ENCODE results near the gene NPAS3. TPM values are rescaled to one million over a fixed set of nuclear protein-coding genes. Genes with fewer than 3 reads are reported as not detected.

The NPAS3 gene
- total RNA-seq, 1 experiment from 2014 or later = not detected

DNA sequence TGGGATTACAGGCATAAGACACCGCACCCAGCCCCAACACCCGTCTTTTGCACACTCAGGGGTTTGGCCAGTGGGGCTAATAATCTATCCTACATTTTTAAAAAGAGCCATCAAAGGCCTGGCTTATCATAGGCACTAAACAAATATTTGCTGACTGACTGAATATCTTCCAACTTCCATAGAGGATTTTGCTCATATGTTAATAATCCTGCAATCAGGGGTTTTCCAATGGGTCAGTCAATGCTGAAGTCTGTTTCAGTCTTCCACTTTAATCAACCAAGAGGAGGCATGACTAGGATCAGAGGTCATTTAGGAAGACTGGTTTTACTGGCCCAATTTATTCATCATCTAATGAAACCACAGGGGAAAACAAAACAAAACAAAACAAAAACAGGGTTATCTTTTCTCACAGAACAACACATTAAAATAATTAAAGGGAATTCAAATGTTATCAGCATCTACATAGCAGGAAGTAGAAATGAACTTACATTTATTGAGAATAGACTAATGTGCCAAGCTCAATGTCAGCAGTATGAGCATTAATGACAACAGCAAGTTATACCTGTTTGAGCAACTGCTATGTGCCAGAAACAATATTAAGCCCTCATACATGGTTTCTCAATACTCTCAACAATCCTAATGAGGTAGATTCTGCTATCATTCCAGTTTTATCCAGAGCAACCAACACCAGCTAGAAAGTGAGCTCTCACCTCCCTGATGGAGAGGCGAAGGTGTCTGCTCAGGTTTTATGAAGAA, 640.0 kb downstream of the NPAS3 start (continued):
- TF ChIP-seq RAD21 (IDR thresholded peaks at IDR 0.05; ENCODE audit: low read depth) = no peak

- ChIA-PET CTCF (interaction anchor here (0.7 kb wide), 1 partner anchor 724 kb away, joined by 6 read pairs; no protein-coding TSS in a partner anchor), POLR2A (no interaction called here), RAD21 (ENCODE audit: low non-redundant PET in 1 of 2, low total read pairs in 2 of 2, uncharacterized antibody in 2 of 2, unreplicated experiment in 2 of 2) (no interaction called here)
- H2AFZ ChIP-seq (ENCODE audit: low read depth, low read length, poor library complexity, severe bottlenecking) = no peak overlapping the region
- H3K36me3 ChIP-seq (ENCODE audit: control insufficient read depth in 1 of 2, insufficient read depth in 2 of 2, low read length in 2 of 2) = no peaks in the 10 kb centered on the region
- no peaks in the 10 kb centered on the region for H3K9me3 ChIP-seq (ENCODE audit: control insufficient read depth in 1 of 2, insufficient read depth in 1 of 2, low read depth in 1 of 2, low read length in 2 of 2)
- H3K9me2 ChIP-seq (ENCODE audit: insufficient read depth) = no peaks in the 10 kb centered on the region
- TF ChIP-seq SP1 (IDR thresholded peaks at IDR 0.05; ENCODE audit: low read depth) (no peak), POLR2AphosphoS5 (IDR thresholded peaks at IDR 0.05; ENCODE audit: low read depth, low read length) (no peak), JUND (IDR thresholded peaks at IDR 0.05) (no peak), YY1 (IDR thresholded peaks at IDR 0.05; ENCODE audit: extremely low read depth, insufficient replicate concordance, low read depth, low read length) (no peak), TCF7L2 (IDR thresholded peaks at IDR 0.05; ENCODE audit: borderline replicate concordance, extremely low read depth, insufficient read depth, insufficient read length) (no peak), SIN3A (IDR thresholded peaks at IDR 0.05; ENCODE audit: low read depth) (no peak), ATF3 (IDR thresholded peaks at IDR 0.05) (no peak), EZH2phosphoT487 (IDR thresholded peaks at IDR 0.05; ENCODE audit: borderline replicate concordance) (no peak), POLR2A (IDR thresholded peaks at IDR 0.05; ENCODE audit: borderline replicate concordance, extremely low read depth, insufficient read depth, insufficient read length) (no peak), REST (IDR thresholded peaks at IDR 0.05; ENCODE audit: low read depth) (no peak), SRF (IDR thresholded peaks at IDR 0.05; ENCODE audit: low read depth) (no peak), ZFX (IDR thresholded peaks at IDR 0.05) (no peak), ZNF274 (IDR thresholded peaks at IDR 0.05; ENCODE audit: low read depth, low read length) (no peak), CBX3 (IDR thresholded peaks at IDR 0.05; ENCODE audit: low read depth) (no peak)
- no peaks in the 10 kb centered on the region for H3K27me3 ChIP-seq (ENCODE audit: insufficient read depth, low read length)
- H3K4me2 ChIP-seq (ENCODE audit: low read length) = no peak overlapping the region
- H3K79me2 ChIP-seq (ENCODE audit: insufficient read depth, low read length) = no peaks in the 10 kb centered on the region
- H3K4me1 ChIP-seq (ENCODE audit: control insufficient read depth in 1 of 2, insufficient read depth in 2 of 2, low read length in 2 of 2) = no peaks in the 10 kb centered on the region
- no peak overlapping the region for H3K9ac ChIP-seq (ENCODE audit: low read length)
- DNase-seq (ENCODE audit: low read depth, low spot score) (no peak), ATAC-seq (no peak)
- BruUV-seq (replicated peaks) = no TSS peak
- intact Hi-C loops (cut with micrococcal nuclease) = no loop called here
- H4K20me1 ChIP-seq (ENCODE audit: insufficient read depth) = no peaks in the 10 kb centered on the region
- no peak overlapping the region for H3K4me3 ChIP-seq (replicated peaks in 1 of 2; ENCODE audit: low read depth in 1 of 2, low read length in 2 of 2)
- H3K27ac ChIP-seq (ENCODE audit: low read depth, low read length) = no peak overlapping the region
Measured at GRCh38 chr14:33580231-33580749, 641.6 kb downstream of the NPAS3 start.
